Ectodermal cell (in vitro differentiated cells): ENCODE data around the gene ENTPD8.

Experiments used
- H3K27ac ChIP-seq: 2 replicates; pipeline ENCODE4 v1.7.0; 2013; ENCODE audit warnings: mild to moderate bottlenecking, low read depth, low read length; ENCODE audit not compliant: insufficient read depth, poor library complexity, severe bottlenecking
- H3K27me3 ChIP-seq: 2 replicates; pipeline ENCODE4 v1.7.0; 2013; ENCODE audit warnings: mild to moderate bottlenecking, low read length; ENCODE audit not compliant: insufficient read depth, control insufficient read depth, poor library complexity, severe bottlenecking
- H3K36me3 ChIP-seq: one replicate; pipeline ENCODE4 v1.7.0; 2013; ENCODE audit warnings: low read length; ENCODE audit not compliant: control insufficient read depth, insufficient read depth
- H3K4me1 ChIP-seq: one replicate; pipeline ENCODE4 v1.7.0; 2013; ENCODE audit warnings: low read length; ENCODE audit not compliant: control insufficient read depth, insufficient read depth
- H3K4me3 ChIP-seq: 2 replicates; pipeline ENCODE4 v1.7.0; 2013; ENCODE audit warnings: low read depth, low read length, control low read depth; ENCODE audit not compliant: insufficient read depth
- H3K9me3 ChIP-seq: 2 replicates; pipeline ENCODE4 v1.7.0; 2013; ENCODE audit warnings: mild to moderate bottlenecking, low read length, moderate library complexity; ENCODE audit not compliant: control insufficient read depth
- WGBS, 2 experiments: methylation state at CpG; one replicate each; pipeline ENCODE4 v1.1.7; 2013; ENCODE audit warnings: missing lambda C conversion rate in 2 of 2; 5-methylcytosine and 5-hydroxymethylcytosine counted together

ENTPD8 gene

DNA sequence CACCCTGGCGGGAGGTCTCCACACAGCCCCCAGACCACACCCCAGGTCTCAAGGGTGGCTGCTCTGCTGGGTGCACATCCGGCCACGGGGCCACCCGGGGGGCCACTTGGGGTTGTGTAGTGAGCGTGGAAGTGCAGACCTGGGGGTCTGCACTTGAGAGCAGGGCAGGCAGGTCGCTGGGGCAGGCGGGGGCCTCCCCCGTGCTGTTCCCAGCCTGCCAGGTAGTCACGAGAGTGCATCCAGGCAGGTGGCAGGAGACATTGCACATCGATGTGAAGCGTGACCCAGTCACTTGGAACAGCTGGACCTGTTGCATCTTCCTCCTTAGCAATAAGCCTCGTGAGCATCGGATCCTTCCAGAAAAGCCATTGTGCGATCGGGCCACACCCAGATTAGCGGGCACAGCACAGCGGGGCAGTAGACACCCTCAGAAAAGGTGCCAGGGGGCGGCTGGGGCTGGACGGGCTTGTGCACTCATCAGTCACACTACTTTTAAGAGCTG, 4.8 kb upstream of the ENTPD8 start:
- Histone ChIP-seq H3K4me1 (peaks cover 3% of the 10 kb centered on the region), H3K9me3 (no peaks in the 10 kb centered on the region), H3K27ac (no peak overlapping the region), H3K27me3 (peaks cover 18% of the 10 kb centered on the region), H3K4me3 (no peak overlapping the region), H3K36me3 (peaks cover 10% of the 10 kb centered on the region)
- 87 to 91% methylated on average over 19 of the region's 19 CpGs for WGBS, 2 experiments

DNA sequence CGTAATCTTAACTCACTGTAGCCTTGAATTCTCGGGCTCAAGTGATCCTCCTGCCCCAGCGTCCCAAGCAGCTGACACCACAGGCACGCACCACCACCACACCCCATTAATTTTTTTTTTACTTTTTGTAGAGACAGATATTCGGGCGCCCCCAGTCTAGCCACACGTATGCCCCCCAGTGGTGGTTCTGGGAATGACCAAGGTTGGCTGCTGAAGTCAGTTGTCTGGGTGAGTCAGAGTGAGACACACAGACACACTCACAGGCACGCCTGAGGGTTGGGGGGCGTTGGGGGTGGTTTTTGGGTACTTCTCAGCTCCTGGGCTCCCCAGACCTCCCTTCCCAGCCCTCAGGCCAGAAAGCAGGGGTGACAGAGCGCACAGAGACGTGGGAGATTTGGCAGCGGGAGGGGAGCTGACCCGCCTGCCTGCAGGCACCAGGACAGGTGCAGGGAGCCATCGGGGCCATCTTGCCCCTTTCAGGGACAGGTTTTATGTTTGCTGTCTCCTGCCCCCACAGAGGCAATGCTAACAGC, 4.2 kb upstream of the ENTPD8 start:
- H3K4me3 ChIP-seq = no peak overlapping the region
- peaks cover 18% of the 10 kb centered on the region for H3K27me3 ChIP-seq
- no peak overlapping the region for H3K27ac ChIP-seq
- H3K36me3 ChIP-seq = peaks cover 10% of the 10 kb centered on the region
- WGBS, 2 experiments = 29 to 32% methylated on average over 14 of the region's 14 CpGs
- H3K4me1 ChIP-seq = peaks cover 3% of the 10 kb centered on the region
- no peaks in the 10 kb centered on the region for H3K9me3 ChIP-seq

DNA sequence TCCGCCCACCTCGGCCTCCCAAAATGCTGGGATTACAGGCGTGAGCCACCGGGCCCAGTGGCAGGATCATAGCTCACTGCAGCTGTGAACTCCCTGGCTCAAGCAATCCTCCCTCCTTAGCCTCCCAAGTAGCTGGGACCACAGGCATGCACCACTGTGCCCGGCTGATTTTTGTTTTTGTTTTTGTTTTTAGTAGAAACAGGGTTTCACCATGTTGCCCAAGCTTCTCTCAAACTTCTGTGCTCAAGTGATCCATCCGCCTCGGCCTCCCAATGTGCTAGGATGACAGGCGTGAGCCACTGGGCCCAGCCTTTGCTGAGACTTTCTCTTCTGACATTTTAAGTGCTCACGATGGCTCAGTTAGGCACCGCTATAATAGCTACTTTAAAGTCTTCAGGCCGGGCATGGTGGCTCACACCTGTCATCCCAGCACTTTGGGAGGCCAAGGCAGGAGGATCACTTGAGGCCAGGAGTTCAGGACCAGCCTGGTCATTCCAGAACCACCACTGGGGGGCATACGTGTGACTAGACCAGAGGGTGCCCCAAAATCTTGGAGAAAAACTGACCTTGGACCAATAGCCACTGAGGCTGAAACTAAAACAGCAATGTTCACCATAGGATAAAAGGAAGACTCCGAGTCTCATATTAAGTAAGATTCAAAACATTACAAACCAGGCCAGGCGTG, 3.1 kb upstream of the ENTPD8 start:
- Histone ChIP-seq H3K9me3 (no peaks in the 10 kb centered on the region), H3K4me1 (peaks cover 3% of the 10 kb centered on the region), H3K4me3 (no peak overlapping the region), H3K27me3 (peaks cover 18% of the 10 kb centered on the region), H3K36me3 (peaks cover 4% of the 10 kb centered on the region), H3K27ac (no peak overlapping the region)
- WGBS, 2 experiments = 85 to 89% methylated on average over 14 of the region's 14 CpGs

DNA sequence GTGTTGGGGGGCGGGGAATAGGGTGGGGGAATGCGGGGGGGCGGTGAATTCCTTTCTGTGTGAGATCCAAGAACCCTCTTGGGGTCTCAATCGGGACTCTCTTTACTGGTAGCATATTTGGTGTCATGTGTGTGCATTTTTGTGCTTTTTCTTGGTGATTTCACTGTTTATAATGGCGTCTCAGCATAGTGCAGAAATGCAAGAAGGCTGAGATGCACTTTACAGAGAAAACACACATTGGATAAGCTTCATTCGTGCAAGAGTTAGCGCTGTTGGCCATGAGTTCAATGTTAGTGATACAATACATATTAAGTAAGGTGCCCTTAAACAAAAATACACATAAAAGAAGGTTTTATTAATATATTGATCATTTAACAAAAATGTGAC, 771 bp upstream of the ENTPD8 start:
- peaks cover 18% of the 10 kb centered on the region for H3K27me3 ChIP-seq
- no peaks in the 10 kb centered on the region for H3K9me3 ChIP-seq
- no peaks in the 10 kb centered on the region for H3K36me3 ChIP-seq
- no peak overlapping the region for H3K4me3 ChIP-seq
- 14 to 16% methylated on average over 5 to 7 of the region's 7 CpGs for WGBS, 2 experiments
- no peak overlapping the region for H3K27ac ChIP-seq
- H3K4me1 ChIP-seq = peaks cover 3% of the 10 kb centered on the region

DNA sequence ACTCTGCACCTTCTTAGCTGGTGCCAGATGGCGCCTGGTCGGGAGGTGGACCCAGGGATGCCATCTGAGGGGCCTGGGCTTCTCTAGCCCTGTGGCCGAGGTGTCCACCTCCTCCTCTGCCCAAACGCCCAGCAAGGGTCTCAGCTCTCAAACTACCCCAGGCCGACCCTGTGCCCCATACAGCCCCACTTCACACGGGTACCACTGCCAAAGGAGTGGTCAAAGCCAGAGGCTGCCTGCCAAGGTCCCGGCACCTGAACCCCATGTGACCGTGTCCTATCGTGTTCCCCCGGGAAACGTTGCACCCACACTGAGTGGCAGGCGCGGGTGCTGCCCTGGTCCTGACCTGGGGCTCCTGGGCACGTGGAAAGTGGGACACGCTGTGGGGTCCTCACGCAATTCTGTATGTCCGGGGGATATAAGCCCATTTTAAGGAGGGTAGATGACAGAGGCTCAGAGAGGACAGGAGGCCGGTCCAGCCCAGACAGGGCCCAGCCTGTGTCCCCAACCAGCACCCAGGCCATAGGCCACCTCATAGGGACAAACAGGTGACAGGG, 1.9 kb downstream of the ENTPD8 start:
- Histone ChIP-seq H3K4me1 (peaks cover 3% of the 10 kb centered on the region), H3K27ac (no peak overlapping the region), H3K36me3 (no peaks in the 10 kb centered on the region), H3K4me3 (no peak overlapping the region), H3K9me3 (no peaks in the 10 kb centered on the region), H3K27me3 (peaks cover 18% of the 10 kb centered on the region)
- 89 to 90% methylated on average over 18 of the region's 18 CpGs for WGBS, 2 experiments

DNA sequence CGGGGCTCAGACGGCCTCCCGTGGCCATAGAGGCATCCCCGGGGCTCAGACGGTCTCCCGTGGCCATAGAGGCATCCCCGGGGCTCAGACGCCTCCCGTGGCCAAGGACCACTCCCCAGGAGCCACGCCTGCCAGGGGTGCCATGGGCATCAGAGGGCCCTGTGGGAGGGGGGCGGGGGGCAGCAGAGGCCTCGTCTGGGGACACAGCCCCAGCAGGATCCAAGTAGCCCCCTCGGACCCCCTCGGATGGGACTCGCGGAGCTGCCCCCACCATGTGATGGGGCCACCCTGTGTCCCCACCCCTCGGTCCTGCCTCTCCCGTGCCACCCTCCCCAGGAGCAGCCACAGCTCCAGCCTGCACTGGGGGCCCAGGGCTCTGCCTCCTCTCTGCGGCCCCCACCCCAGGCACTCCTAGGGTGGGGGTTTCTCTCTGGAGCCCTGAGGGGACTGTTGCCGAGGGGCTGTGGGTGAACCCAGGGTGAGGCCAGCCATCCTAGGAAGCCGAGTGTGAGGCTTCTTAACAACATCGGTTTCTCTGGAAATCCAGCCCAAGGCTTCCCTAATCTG, 2.5 kb downstream of the ENTPD8 start:
- H3K4me1 ChIP-seq = peaks cover 3% of the 10 kb centered on the region
- H3K36me3 ChIP-seq = no peaks in the 10 kb centered on the region
- no peaks in the 10 kb centered on the region for H3K9me3 ChIP-seq
- H3K27ac ChIP-seq = no peak overlapping the region
- H3K27me3 ChIP-seq = peaks cover 18% of the 10 kb centered on the region
- H3K4me3 ChIP-seq = no peak overlapping the region
- 92 to 95% methylated on average over 22 of the region's 22 CpGs for WGBS, 2 experiments

DNA sequence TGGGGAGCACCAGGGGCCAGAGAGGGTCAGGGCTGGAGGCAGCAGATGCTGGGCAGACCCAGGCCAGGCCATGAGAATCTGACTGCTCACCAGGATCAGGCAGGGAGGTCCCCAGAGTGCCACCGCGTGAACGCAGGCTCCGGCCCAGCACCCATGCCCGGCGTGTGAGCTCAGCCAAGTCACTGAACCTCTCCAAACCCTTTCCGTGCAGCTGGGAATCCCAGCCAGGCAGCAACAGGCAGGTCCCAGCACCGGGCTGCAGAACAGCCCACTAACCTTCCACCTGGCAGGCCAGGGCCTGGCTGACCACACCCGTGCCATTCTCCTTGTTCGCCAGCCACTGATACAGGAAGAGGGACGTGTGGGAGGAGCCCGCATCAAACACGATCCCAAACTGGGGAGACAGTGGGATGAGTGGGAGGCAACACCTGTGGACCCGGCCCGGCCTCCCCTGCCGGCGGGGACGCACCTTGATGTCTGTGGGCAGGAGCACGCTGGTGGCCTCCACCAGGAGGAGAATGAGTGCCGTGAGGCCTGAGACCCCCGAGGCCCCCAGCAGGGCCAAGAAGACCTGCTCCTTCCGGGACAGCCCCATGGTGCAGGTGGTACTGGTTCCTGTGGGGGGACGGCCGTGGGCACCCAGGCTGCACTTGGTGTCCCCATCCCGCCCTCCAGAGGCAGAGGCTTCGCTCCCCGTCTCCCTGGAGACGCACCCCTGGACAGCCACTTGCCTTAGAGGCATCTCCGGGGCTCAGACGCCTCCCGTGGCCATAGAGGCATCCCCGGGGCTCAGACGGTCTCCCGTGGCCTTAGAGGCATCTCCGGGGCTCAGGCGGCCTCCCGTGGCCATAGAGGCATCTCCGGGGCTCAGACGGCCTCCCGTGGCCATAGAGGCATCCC, 3.2 kb downstream of the ENTPD8 start:
- Histone ChIP-seq H3K27ac (no peak overlapping the region), H3K4me1 (peaks cover 3% of the 10 kb centered on the region), H3K27me3 (peaks cover 17% of the 10 kb centered on the region), H3K9me3 (no peaks in the 10 kb centered on the region), H3K36me3 (no peaks in the 10 kb centered on the region), H3K4me3 (no peak overlapping the region)
- 93% methylated on average over 40 of the region's 40 CpGs for WGBS, 2 experiments

DNA sequence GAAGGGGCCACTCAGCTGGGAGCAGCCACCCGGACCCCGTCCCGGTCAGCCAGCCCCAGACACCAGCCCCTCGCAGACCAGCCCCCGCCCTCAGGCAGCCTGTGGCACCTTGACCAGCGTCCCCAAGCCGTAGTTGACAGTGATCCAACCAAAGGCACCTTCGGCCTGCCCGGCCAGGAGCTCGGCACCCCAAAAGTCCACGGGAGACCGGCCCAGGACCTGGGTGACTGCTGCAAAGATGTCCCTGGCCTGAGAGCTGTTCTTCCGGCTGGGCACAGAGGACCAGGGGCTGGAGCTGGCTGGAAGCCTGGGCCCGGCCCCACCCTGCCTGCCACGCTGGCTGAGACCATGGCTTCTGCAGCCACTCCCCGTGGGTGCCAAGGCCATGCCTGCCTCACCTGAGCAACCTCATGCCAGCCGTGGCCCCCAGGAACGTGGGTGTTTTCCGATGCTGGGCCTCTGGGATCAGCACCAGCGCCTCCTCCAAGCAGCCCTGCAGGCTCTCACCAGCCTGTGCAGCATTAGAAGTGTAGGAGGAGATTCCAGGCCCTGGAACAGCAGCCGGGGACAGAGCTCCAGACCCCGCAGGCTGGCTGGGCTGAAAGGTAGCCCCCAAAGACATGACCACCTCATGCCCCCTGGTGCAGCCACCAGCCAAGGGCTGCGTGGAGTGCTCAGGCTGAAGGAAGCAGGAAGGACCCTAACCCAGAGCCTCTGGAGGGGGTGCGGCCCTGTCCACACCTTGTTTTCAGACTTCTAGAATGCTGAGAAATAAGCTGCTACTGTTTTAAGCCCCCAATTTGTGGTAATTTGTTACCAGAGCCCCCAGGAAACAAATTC, 4.2 kb downstream of the ENTPD8 start:
- no peaks in the 10 kb centered on the region for H3K9me3 ChIP-seq
- H3K36me3 ChIP-seq = no peaks in the 10 kb centered on the region
- peaks cover 7% of the 10 kb centered on the region for H3K27me3 ChIP-seq
- H3K4me3 ChIP-seq = no peak overlapping the region
- WGBS, 2 experiments = 92 to 93% methylated on average over 24 of the region's 24 CpGs
- H3K4me1 ChIP-seq = no peaks in the 10 kb centered on the region
- H3K27ac ChIP-seq = no peak overlapping the region

DNA sequence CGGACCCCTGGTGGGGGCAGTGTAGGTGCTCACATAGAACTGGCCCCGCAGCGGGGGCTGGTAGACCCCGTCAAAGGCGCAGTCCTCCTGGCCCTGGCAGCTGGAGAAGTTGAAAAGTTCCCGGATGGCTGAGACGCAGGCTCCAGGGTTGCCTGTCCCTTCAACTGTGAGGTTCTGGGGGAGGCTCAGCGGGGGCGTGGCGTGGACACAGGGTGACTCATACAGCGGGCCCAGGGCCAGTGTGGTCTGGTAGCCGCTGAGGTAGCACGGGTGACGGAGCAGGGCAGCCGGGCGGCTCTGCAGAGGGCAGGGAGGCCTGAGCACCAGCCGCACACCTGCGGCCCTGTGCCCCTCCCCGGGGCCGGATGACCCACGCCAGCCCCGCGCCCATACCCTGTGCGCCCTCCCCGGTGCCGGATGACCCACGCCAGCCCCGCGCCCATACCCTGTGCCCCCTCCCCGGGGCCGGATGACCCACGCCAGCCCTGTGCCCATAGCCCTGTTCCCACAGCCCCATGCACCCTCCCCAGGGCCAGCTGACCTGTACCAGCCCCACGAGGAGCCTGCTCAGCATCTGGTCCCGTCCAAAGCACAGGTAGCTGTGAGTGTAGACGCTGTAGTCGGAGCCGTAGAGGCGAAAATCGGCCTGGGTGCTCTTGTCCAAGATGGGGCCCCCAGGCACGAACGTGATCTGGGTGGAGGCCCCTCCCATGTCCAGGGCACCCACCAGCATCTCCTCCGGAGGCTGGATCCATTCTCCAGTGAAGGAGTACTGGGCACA, 5.0 kb downstream of the ENTPD8 start:
- Histone ChIP-seq H3K27me3 (no peaks in the 10 kb centered on the region), H3K27ac (no peak overlapping the region), H3K9me3 (no peaks in the 10 kb centered on the region), H3K4me1 (no peaks in the 10 kb centered on the region), H3K4me3 (no peak overlapping the region), H3K36me3 (no peaks in the 10 kb centered on the region)
- WGBS, 2 experiments = 93% methylated on average over 42 of the region's 42 CpGs
